Mucosa of gallbladder (tissue), 1 donor: Measurements from ENCODE around the gene IFITM5. TPM values are rescaled to one million over a fixed set of nuclear protein-coding genes. Genes with fewer than 3 reads are reported as not detected.
"Not testable (repeated sequence)": the region's sequence is repeated elsewhere in the genome, so short reads cannot be mapped to it uniquely, and the experiment has no call there.

Source experiments
- DNase-seq: peaks from one replicate; pipeline ENCODE4 v3.0.0-alpha.2; 2020; ENCODE audit warnings: low spot score
- total RNA-seq: library from RNA; stranded (reverse); gene quantifications from one replicate; pipeline ENCODE4 v1.2.1, GENCODE V29; 2021
- donor health status: DM: no; HTN: no; CAD: no.

IFITM5 gene
- total RNA-seq, 1 donor from 2014 or later = not detected

DNA sequence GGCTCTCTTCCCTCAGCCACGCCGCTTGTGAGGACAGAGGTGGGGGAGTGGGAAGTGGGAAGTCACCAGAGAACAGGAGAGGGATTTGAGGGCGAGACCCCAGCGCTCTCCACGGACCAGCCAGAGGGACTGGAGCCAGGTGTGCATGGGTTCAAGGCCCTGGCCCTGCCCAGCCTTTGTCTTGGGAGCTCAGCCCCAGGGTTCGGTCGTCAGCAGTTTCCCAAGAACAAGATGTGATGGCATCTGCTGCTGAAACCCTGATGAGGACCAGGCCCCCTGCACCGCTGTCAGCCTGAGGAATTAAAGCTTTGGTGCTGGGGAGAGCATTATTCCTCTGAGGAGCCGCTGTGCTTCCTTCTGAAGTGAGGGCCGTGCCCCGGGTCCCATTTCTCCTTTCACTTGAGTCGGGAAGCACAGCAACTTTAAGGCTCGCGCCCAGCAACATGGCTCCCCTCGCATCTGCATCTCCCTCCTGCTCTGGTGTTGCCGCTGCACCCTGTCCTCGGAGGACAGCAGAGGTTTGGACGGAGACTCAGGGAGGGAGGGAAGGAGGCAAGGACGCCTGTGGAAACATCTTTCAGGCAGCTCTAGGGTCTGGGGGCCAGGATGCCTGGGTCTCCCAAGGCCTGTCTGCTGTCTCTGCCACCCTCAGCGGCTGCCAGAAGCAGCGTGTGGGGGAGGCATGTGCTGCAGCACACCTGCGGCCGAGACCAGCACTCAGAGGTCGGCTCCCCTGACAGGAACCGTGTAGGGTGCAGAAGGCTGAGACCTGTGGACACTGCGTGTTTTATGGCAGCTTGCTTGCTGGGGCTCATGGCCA lies 3.8 kb downstream of the IFITM5 start:
- no peak for DNase-seq

DNA sequence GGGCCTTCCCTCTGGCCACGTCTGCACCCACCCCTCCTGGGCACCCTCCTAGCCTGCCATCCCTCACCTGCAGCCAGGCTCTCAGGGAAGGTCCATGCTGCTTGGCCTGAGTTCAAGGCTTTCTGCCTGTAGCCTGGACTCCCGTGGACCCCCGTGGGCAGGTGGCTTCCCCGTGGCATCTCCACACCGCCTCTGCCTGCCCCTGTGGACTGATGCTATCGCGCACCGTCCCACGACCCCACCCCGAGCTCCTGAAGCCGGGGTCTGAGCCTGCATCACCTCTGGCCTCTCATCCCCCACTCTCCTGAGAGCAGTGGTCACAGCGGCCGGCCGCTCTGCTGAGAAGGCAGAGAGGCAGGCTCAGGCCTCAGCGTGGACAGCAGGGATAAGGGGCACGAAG lies 4.5 kb downstream of the IFITM5 start:
- no peak for DNase-seq

DNA sequence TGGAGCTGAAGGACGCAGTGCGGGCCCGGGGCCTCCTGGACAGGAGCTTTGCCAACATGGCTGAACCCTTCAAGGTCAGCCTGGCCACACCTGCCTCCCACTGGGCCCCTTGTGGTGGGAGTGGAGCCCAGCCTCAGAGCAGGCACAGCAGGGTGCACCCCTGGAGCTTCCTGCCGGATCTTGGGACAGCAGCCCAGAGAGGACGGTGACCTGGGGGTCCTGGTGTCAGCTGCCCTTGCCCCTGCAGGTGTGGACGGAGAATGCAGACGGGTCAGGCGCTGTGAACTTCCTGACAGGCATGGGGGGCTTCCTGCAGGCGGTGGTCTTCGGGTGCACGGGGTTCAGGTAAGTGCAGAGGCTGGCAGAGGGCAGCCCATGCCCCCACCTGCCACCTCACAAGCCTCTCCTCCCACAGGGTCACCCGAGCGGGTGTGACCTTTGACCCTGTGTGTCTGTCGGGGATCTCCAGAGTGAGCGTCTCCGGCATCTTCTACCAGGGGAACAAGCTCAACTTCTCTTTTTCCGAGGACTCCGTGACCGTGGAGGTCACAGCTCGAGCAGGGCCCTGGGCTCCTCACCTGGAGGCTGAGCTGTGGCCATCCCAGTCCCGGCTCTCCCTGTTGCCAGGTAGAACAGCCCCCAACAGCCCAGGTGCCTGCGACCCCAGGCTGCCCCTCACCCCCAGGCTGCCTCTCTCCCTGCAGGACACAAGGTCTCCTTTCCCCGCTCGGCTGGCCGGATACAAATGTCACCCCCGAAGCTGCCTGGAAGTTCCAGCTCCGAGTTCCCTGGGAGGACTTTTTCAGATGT lies 5.3 kb downstream of the IFITM5 start:
- no peak for DNase-seq

DNA sequence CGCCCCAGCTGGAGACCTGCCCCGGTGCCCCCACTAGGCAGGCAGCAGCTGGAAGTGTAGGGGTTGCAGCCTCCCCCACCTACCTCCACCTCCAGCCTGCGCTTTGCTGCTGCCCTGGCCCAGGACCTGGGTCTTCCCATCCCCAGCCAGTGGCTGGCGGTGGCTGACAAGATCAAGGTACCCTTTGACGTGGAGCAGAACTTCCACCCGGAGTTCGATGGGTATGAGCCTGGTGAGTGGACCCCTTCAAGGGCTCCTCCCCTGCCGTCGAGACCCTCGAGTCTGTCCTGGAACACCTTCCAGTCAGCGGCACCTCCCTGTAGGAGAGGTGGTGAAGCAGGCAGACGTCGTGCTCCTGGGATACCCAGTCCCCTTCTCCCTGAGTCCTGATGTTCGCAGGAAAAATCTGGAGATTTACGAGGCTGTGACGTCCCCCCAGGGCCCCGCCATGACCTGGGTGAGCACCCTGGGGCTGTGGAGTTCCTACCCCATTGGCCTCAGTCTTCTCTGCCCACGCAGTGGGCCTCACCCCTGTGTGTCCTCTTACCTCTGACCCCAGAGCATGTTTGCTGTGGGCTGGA lies 6.0 kb downstream of the IFITM5 start:
- no peak for DNase-seq

DNA sequence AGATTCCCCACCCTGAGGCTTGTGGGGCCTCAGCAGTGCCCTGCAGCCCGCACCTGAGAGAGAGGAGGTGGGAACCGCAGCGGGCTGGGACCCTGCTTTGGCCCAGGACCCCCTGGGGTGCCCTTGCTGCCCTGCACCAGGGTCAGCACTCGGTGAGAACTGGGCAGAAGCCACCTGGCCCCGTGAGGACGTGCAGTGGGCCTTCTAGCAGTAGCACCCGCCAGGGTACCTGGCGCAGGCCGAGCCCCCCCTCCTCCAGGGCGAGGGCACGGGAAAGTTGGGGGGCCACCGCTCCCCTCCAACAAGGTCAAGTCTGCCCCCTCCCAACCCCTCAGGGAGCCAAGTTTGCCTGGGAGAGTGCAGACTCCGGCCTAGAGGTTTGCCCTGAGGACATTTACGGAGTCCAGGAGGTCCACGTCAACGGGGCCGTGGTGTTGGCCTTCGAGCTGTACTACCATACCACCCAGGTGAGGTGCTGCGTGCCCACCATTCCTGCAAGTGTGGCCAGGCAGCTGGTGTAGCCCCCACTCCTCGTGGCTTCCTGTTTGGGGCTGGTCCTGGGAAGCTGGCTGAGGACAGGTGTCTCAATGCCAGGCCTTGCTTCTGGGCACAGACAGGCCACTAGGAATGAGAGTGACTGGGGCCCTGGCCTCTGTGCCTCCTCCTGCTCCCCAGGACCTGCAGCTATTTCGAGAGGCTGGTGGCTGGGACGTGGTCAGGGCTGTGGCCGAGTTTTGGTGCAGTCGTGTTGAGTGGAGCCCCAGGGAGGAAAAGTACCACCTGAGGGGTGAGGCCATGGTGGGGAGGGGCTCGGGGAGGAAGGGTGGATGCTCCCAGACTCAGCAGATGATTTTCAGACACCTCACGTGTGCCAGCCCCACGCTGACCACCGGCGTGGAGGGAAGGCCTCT lies 6.9 kb downstream of the IFITM5 start:
- DNase-seq = no peak

DNA sequence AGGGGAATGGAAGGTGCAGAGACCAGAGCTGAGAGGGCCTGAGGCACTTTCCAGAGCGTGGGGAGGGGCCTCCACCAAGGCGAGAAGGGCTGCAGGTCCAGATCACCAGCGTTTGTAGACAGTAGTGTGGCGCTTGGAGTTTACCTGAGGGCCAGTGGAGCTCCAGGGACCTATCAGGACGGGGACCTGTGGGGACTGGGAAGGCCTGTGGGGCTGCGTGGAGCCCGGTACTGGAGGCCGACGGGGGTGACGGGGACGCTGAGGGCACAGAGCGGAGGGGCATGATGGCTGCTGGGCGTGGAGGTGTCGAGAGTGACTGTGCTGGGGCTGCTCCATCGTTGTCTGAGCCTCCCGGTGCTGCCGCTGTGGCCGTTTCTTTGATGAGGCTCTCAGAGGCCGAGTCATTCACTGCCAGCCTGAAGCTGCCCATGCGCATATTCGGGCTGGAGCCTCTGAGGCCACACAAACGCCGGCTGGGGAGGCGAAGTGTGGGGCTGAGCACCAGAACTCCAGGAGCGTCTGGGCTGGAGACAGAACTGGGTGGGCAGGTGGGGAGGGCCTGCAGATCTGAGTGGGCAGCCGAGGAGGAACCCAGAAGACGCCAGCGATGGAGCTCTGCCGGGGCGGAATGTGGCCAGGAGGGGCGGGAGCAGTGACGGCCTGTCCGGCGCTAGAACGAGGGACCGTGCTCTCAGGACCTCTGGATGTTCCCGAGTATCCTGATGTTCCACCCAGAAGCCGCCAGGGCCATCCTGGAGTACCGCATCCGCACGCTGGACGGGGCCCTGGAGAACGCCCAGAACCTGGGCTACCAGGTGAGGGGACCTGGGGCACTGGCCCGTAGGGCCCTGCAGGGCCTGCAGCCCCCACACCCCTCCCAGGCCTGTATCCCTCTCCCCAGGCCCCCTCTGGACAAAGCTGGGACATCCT lies 7.8 kb downstream of the IFITM5 start:
- no peak for DNase-seq

DNA sequence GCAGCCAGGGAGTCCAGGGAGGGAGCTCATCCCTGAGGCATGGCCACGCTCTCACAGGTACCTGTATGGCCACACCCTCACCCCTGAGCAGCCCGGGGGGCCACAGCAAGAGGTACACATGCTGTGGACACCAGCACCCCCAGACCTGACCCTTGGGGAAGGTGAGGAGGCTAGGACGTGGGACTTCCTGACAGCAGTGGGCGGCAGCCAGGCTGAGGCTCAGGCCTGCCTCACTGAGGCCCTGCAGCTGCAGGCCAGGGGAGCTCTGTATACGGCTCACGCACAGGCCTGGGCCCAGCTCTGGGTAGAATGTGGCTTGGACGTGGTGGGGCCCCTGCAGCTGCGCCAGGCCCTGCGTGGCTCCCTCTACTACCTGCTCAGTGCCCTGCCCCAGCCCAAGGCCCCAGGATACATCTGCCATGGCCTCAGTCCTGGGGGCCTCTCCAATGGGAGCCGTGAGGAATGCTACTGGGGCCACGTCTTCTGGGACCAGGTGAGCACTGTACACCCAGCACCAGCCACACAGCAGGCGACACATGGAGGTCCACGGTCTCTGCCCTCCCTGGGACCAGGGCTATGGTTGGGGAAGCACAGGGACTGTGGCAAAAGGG lies 8.6 kb downstream of the IFITM5 start:
- no peak for DNase-seq

DNA sequence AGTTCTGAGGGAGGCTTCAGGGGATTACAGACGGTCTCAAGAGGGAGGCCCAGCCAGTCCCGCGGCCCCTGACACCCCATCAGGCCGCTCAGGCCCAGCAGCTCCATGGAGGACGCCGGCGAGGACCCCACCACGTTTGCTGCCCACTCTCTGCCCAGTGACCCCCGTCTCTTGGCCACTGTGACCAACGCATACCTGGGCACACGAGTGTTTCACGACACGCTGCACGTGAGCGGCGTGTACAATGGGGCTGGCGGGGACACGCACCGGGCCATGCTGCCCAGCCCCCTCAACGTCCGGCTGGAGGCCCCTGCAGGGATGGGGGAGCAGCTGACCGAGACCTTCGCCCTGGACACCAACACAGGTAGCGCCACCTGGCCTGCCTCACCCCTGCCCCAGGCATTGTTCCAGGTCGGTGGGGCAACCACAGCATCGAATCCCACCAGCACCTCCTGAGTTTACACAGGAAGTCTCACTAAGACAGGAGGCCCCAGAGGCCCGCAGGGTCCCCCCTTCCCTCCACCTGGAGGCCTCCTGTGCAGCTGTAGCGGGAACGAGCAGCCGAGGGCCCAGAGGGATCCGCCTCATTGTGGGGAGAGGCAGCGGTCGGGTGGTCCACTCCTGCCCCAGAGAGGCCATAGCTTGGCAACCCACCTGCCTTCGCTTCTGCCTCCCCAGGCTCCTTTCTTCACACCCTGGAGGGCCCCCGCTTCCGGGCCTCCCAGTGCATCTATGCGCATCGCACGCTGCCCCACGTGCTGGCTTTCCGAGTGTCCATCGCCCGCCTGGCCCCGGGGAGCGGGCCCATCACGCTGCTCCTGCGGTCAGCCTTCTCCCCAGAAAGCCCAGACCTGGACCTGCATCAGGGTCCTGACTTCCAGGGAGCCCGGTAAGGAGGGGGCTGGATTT lies 9.4 kb downstream of the IFITM5 start:
- DNase-seq = no peak

DNA sequence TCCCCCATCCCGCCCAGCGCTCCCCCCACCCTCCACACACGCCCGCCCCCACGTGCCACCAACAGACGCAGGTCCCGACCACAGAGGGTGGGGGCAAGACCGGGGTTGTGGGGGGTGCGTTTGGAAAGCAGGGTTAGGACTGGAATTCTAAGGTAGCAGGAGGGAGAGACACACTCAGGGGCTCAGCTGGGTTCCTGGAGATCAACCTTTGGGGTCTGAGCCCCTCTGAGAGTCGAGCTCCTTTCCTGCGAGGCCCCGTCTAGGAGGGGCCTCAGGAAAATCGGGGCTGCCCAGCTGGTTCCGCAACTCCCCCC lies 10.0 kb downstream of the IFITM5 start:
- DNase-seq = no peak

DNA sequence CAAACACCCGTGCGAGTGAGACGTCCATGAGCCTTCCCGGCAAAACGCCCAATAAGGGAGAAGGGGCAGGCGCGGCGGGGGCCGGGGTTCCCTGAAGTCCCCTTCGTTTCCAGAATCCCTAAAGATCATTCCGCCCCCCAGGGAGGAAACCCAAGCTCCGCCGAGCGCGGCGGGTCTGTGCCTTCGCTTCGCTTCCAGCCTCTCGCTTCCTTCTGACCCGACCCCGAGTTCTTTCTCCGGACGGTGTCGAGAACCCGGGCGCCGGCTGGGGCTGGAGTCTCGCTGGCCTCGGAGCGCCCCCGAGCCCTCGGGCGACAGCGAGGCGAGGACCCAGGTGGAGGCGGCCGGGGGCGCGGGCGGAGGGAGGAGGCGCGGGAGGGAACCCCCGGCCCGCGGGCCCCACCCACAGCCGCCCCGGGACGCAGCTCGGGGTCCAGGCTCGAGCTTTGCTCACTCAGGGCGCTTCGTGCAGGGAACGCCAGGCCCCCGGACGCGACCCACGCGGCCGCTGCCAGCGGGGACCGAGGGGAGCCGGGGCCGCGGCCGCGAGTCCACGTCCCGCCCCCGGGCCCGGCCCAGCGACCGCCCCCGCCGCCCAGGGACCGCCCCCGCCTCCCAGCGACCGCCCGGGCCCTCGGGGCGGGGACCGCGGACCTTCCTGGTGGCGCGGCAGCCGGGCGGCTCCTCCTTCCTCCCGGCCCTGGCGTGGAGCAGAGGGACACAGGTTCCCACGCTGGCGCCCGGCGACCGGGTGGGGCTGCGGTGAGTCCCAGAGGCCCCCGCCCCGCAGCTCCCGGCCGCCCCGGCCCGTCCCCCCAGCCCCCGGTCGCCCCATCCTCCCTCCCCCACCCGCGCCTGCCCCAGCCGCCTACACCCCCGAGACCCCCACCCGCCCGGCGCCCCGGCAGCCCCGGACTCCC lies 10.6 kb downstream of the IFITM5 start, which contains the start of gene PGGHG:
PGGHG (plus strand) TSS at position 649 of the 920 bp plus-strand sequence. CDS start 691 bp downstream, outside the sequence.
- DNase-seq = peak; percentile 59

DNA sequence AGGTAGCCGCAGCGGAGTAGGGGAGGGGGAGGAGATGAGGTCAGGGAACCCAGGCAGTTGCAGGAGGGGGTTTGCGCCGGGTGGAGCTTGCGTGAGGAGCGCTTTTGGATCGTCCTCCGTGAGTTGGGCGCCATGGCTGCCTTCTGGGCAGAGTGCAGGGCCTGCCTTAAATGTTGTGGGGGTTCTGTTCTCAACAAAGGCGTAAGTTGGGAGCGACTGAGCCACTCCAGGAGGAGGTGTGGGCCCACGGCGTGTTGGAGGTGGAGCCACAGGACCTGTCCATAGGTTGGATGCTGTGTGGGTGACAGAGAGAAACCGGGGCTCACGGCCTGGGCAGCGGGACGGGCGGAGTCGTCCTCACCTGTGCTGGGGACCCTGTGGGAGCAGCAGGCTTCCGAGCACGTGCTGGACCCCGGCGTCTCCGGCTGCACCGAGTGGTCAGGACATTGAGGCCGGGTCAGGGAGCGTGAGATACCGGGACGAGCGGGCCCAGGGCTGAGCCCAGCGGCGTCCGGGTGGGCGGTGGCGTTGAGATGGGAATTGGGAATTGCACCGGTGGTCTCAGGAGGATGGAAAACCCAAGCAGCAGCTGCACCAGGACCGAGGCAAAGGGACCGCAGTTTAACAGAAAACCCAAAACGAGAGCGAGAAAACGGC lies 11.4 kb downstream of the IFITM5 start:
- DNase-seq = no peak

DNA sequence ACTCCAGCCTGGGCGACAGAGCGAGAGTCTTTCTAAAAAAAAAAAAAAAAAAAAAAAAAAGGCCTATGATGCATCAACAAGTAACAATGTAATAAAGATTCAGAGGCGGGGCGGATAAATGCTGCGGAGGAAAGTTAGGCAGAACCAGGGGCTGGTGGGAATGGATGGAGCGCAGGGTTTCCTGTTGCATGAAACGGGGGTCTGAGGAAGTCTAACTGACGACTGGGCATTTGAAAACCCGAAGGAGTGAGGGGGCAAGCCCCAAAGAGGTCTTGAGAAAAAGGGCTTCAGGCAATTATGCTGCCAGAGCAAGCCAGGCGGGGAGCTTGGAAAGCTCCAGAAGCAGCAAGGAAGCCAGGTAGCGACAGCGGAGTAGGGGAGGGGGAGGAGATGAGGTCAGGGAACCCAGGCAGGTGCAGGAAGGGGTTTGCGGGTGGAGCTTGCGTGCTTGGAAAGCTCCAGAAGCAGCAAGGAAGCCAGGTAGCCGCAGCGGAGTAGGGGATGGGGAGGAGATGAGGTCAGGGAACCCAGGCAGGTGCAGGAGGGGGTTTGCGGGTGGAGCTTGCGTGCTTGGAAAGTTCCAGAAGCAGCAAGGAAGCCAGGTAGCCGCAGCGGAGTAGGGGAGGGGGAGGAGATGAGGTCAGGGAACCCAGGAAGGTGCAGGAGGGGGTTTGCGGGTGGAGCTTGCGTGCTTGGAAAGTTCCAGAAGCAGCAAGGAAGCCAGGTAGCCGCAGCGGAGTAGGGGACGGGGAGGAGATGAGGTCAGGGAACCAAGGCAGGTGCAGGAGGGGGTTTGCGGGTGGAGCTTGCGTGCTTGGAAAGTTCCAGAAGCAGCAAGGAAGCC lies 12.1 kb downstream of the IFITM5 start:
- DNase-seq = not testable (repeated sequence)

DNA sequence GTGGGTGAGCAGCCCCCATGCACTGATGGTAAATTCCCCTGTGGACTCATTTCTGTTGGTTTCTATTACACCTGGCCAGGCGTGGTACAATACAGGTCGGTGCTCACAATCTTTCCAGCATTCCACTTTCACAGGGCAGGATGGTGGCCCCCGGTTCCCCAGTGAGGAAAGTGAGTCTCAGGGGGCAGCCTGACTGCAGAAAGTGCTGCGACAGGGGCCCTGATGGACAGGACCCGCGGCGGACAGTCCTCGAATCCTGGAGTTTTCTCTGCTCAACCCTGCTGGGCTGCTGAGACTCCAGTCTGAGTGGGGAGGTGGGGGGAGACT lies 13.5 kb downstream of the IFITM5 start:
- DNase-seq = no peak

DNA sequence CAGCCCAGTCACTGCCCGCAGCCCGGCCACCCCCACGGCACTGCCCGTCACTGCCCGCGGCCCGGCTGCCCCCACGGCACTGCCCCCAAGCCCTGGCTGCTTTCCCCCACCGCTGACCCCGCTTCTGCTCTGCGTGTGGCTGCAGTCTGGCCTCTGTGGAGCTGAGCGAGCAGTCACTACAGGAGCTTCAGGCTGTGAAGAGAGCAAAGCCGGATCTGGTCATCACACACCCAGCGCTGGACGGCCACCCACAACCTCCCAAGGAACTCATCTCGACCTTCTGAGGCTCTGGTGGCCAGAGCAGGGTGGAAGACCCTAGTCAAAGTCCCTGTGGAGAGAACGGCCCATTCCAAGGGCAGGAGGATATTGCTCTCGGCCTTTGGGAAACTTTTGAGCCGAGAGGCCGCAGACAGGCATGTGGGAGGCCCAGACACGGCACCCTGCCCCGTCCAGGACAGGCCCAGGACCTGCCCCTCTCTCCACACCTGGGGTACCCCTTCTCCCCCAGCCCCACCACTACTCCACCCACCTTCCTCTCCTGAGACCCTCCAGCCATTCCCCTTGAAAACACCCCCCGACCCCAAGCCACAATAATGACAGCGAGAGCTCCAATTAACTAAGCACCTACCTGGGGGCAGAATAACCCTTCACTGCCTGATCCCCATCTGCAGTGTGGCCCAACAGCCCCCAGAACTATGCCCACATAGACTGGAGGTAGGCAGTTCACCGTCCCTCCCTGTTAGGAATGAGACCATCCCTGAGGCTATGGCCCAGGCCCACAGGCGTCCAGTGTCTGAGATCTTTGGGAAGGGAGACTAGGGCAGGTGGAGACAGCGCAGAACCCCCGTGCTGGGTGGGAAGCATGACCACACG lies 14.1 kb downstream of the IFITM5 start:
- DNase-seq = no peak
